Brain microvascular endothelial cell (primary cell): ENCODE results near the gene SCYGR1.

Experiments used
- DNase-seq: peaks from one replicate; pipeline ENCODE4 v3.0.0-alpha.2; 2020
- H3K27ac ChIP-seq: fragments of 250-450 bp; sonication (Bioruptor Pico); 2 replicates; pipeline ENCODE4 v1.5.1; 2020; ENCODE audit warnings: mild to moderate bottlenecking, moderate library complexity
- H3K27me3 ChIP-seq: fragments of 250-450 bp; sonication (Bioruptor Pico); replicated peaks from 2 replicates; pipeline ENCODE4 v1.5.1; 2020; ENCODE audit warnings: mild to moderate bottlenecking
- H3K36me3 ChIP-seq: fragments of 250-450 bp; sonication (Bioruptor Pico); replicated peaks from 2 replicates; pipeline ENCODE4 v1.5.1; 2020; ENCODE audit warnings: mild to moderate bottlenecking
- H3K4me3 ChIP-seq: 2 replicates; pipeline ENCODE4 v1.5.1; 2011; ENCODE audit warnings: low read depth, mild to moderate bottlenecking, control low read depth, low read length, moderate library complexity
- CTCF ChIP-seq: IDR thresholded peaks from 2 replicates; pipeline ENCODE4 v1.5.1; 2011; ENCODE audit warnings: low read depth, mild to moderate bottlenecking, moderate library complexity, low read length, control low read depth, inconsistent platforms; ENCODE audit errors: missing control alignments
- in situ Hi-C: cut with HindIII; loops from 2 replicates; pipeline ENCODE4 v1.10.0; 2017; ENCODE audit warnings: low sequenced_read_pairs, low pct_ligation_motif_present

SCYGR1 gene

GRCh38 chr2:227398684-227399670, 11.2 kb upstream of the SCYGR1 start:
- no peak for TF ChIP-seq CTCF
- DNase-seq: no peak
- Histone ChIP-seq H3K36me3 (no peaks in the 10 kb centered on the region), H3K27ac (no peak overlapping the region), H3K27me3 (no peaks in the 10 kb centered on the region), H3K4me3 (no peak overlapping the region)
- in situ Hi-C loops: no loop called here

GRCh38 chr2:227397562-227397961, 9.8 kb upstream of the SCYGR1 start:
- Histone ChIP-seq H3K27ac (no peak overlapping the region), H3K36me3 (no peaks in the 10 kb centered on the region), H3K4me3 (no peak overlapping the region), H3K27me3 (no peaks in the 10 kb centered on the region)
- in situ Hi-C loops: no loop called here
- TF ChIP-seq CTCF: no peak
- DNase-seq: no peak

- in situ Hi-C loops: no loop called here
- no peak for TF ChIP-seq CTCF
- no peaks in the 10 kb centered on the region for H3K36me3 ChIP-seq
- no peaks in the 10 kb centered on the region for H3K27me3 ChIP-seq
- DNase-seq: no peak
- no peak overlapping the region for H3K4me3 ChIP-seq
- no peak overlapping the region for H3K27ac ChIP-seq
Observed at GRCh38 chr2:227395556-227395955, 7.8 kb upstream of the SCYGR1 start.

- no peak for TF ChIP-seq CTCF
- in situ Hi-C loops: no loop called here
- Histone ChIP-seq H3K27ac (no peak overlapping the region), H3K36me3 (no peaks in the 10 kb centered on the region), H3K4me3 (no peak overlapping the region), H3K27me3 (no peaks in the 10 kb centered on the region)
- no peak for DNase-seq
Observed at GRCh38 chr2:227394401-227394800, 6.7 kb upstream of the SCYGR1 start.

GRCh38 chr2:227390468-227391256, 2.9 kb upstream of the SCYGR1 start:
- Histone ChIP-seq H3K27me3 (no peaks in the 10 kb centered on the region), H3K4me3 (no peak overlapping the region), H3K27ac (no peak overlapping the region), H3K36me3 (no peaks in the 10 kb centered on the region)
- TF ChIP-seq CTCF: no peak
- no peak for DNase-seq
- in situ Hi-C loops: no loop called here
